ENCODE results near the gene FBXL17.

FBXL17 gene

GRCh38 chr5:108104448-108104847 lies 277.4 kb downstream of the FBXL17 start:
- peaks cover 18% of the 10 kb centered on the region for H3K4me1 ChIP-seq (ENCODE audit: control insufficient read depth, low read depth, low read length)
- H3K36me3 ChIP-seq (ENCODE audit: control insufficient read depth, low read depth, low read length): no peaks in the 10 kb centered on the region
- no peak overlapping the region for H3K4me3 ChIP-seq (ENCODE audit: low read length)
- H3K27ac ChIP-seq (ENCODE audit: low read length): no peak overlapping the region
- H3K9me3 ChIP-seq (ENCODE audit: control insufficient read depth, low read depth, low read length): no peaks in the 10 kb centered on the region
- no peaks in the 10 kb centered on the region for H3K27me3 ChIP-seq (ENCODE audit: control insufficient read depth, insufficient read depth, low read length)
- no peak overlapping the region for H3K9ac ChIP-seq (ENCODE audit: low read length)

- Histone ChIP-seq H3K36me3 (ENCODE audit: control insufficient read depth, low read depth, low read length) (no peaks in the 10 kb centered on the region), H3K9me3 (ENCODE audit: control insufficient read depth, low read depth, low read length) (no peaks in the 10 kb centered on the region), H3K27ac (ENCODE audit: low read length) (no peak overlapping the region), H3K9ac (ENCODE audit: low read length) (no peak overlapping the region), H3K27me3 (ENCODE audit: control insufficient read depth, insufficient read depth, low read length) (no peaks in the 10 kb centered on the region), H3K4me1 (ENCODE audit: control insufficient read depth, low read depth, low read length) (peaks cover 18% of the 10 kb centered on the region), H3K4me3 (ENCODE audit: low read length) (no peak overlapping the region)
Measured at GRCh38 chr5:108102463-108102862, 279.4 kb downstream of the FBXL17 start.

GRCh38 chr5:108101821-108102220 lies 280.1 kb downstream of the FBXL17 start:
- H3K4me3 ChIP-seq (ENCODE audit: low read length): no peak overlapping the region
- no peaks in the 10 kb centered on the region for H3K36me3 ChIP-seq (ENCODE audit: control insufficient read depth, low read depth, low read length)
- H3K4me1 ChIP-seq (ENCODE audit: control insufficient read depth, low read depth, low read length): peaks cover 18% of the 10 kb centered on the region
- H3K9ac ChIP-seq (ENCODE audit: low read length): no peak overlapping the region
- no peak overlapping the region for H3K27ac ChIP-seq (ENCODE audit: low read length)
- H3K27me3 ChIP-seq (ENCODE audit: control insufficient read depth, insufficient read depth, low read length): no peaks in the 10 kb centered on the region
- H3K9me3 ChIP-seq (ENCODE audit: control insufficient read depth, low read depth, low read length): no peaks in the 10 kb centered on the region

GRCh38 chr5:108101130-108101529 lies 280.8 kb downstream of the FBXL17 start:
- peaks cover 18% of the 10 kb centered on the region for H3K4me1 ChIP-seq (ENCODE audit: control insufficient read depth, low read depth, low read length)
- H3K36me3 ChIP-seq (ENCODE audit: control insufficient read depth, low read depth, low read length): no peaks in the 10 kb centered on the region
- no peak overlapping the region for H3K4me3 ChIP-seq (ENCODE audit: low read length)
- no peak overlapping the region for H3K9ac ChIP-seq (ENCODE audit: low read length)
- no peaks in the 10 kb centered on the region for H3K27me3 ChIP-seq (ENCODE audit: control insufficient read depth, insufficient read depth, low read length)
- H3K9me3 ChIP-seq (ENCODE audit: control insufficient read depth, low read depth, low read length): no peaks in the 10 kb centered on the region
- no peak overlapping the region for H3K27ac ChIP-seq (ENCODE audit: low read length)

- Histone ChIP-seq H3K4me1 (ENCODE audit: control insufficient read depth, low read depth, low read length) (peaks cover 22% of the 10 kb centered on the region), H3K27ac (ENCODE audit: low read length) (no peak overlapping the region)
Measured at GRCh38 chr5:108094800-108095199, 287.1 kb downstream of the FBXL17 start.

GRCh38 chr5:108093186-108093585 lies 288.7 kb downstream of the FBXL17 start:
- H3K36me3 ChIP-seq (ENCODE audit: control insufficient read depth, low read depth, low read length): no peaks in the 10 kb centered on the region
- no peaks in the 10 kb centered on the region for H3K9me3 ChIP-seq (ENCODE audit: control insufficient read depth, low read depth, low read length)
- no peak overlapping the region for H3K9ac ChIP-seq (ENCODE audit: low read length)
- no peak overlapping the region for H3K4me3 ChIP-seq (ENCODE audit: low read length)
- H3K27ac ChIP-seq (ENCODE audit: low read length): no peak overlapping the region
- H3K4me1 ChIP-seq (ENCODE audit: control insufficient read depth, low read depth, low read length): peaks cover 22% of the 10 kb centered on the region
- no peaks in the 10 kb centered on the region for H3K27me3 ChIP-seq (ENCODE audit: control insufficient read depth, insufficient read depth, low read length)

More at GRCh38 chr5:108094800-108095199, 287.1 kb downstream of the FBXL17 start:
- no peak overlapping the region for H3K4me3 ChIP-seq (ENCODE audit: low read length)
- H3K36me3 ChIP-seq (ENCODE audit: control insufficient read depth, low read depth, low read length): no peaks in the 10 kb centered on the region
- H3K9me3 ChIP-seq (ENCODE audit: control insufficient read depth, low read depth, low read length): no peaks in the 10 kb centered on the region
- no peaks in the 10 kb centered on the region for H3K27me3 ChIP-seq (ENCODE audit: control insufficient read depth, insufficient read depth, low read length)
- no peak overlapping the region for H3K9ac ChIP-seq (ENCODE audit: low read length)

- H3K4me1 ChIP-seq (ENCODE audit: control insufficient read depth, low read depth, low read length): peaks cover 22% of the 10 kb centered on the region
- no peak overlapping the region for H3K4me3 ChIP-seq (ENCODE audit: low read length)
- no peaks in the 10 kb centered on the region for H3K36me3 ChIP-seq (ENCODE audit: control insufficient read depth, low read depth, low read length)
- no peaks in the 10 kb centered on the region for H3K9me3 ChIP-seq (ENCODE audit: control insufficient read depth, low read depth, low read length)
- H3K27me3 ChIP-seq (ENCODE audit: control insufficient read depth, insufficient read depth, low read length): no peaks in the 10 kb centered on the region
- H3K27ac ChIP-seq (ENCODE audit: low read length): no peak overlapping the region
- H3K9ac ChIP-seq (ENCODE audit: low read length): no peak overlapping the region
Measured at GRCh38 chr5:108090946-108091345, 291.0 kb downstream of the FBXL17 start.

- no peaks in the 10 kb centered on the region for H3K27me3 ChIP-seq (ENCODE audit: control insufficient read depth, insufficient read depth, low read length)
- no peak overlapping the region for H3K4me3 ChIP-seq (ENCODE audit: low read length)
- no peak overlapping the region for H3K9ac ChIP-seq (ENCODE audit: low read length)
- H3K9me3 ChIP-seq (ENCODE audit: control insufficient read depth, low read depth, low read length): no peaks in the 10 kb centered on the region
- H3K36me3 ChIP-seq (ENCODE audit: control insufficient read depth, low read depth, low read length): no peaks in the 10 kb centered on the region
- peaks cover 42% of the 10 kb centered on the region for H3K4me1 ChIP-seq (ENCODE audit: control insufficient read depth, low read depth, low read length)
- no peak overlapping the region for H3K27ac ChIP-seq (ENCODE audit: low read length)
Measured at GRCh38 chr5:108084105-108084504, 297.8 kb downstream of the FBXL17 start.

GRCh38 chr5:108083232-108083631 lies 298.7 kb downstream of the FBXL17 start:
- Histone ChIP-seq H3K9ac (ENCODE audit: low read length) (no peak overlapping the region), H3K27me3 (ENCODE audit: control insufficient read depth, insufficient read depth, low read length) (no peaks in the 10 kb centered on the region), H3K36me3 (ENCODE audit: control insufficient read depth, low read depth, low read length) (no peaks in the 10 kb centered on the region), H3K9me3 (ENCODE audit: control insufficient read depth, low read depth, low read length) (no peaks in the 10 kb centered on the region), H3K4me1 (ENCODE audit: control insufficient read depth, low read depth, low read length) (peaks cover 49% of the 10 kb centered on the region), H3K4me3 (ENCODE audit: low read length) (no peak overlapping the region), H3K27ac (ENCODE audit: low read length) (no peak overlapping the region)

- Histone ChIP-seq H3K36me3 (ENCODE audit: control insufficient read depth, low read depth, low read length) (no peaks in the 10 kb centered on the region), H3K27ac (ENCODE audit: low read length) (no peak overlapping the region), H3K4me3 (ENCODE audit: low read length) (no peak overlapping the region), H3K9me3 (ENCODE audit: control insufficient read depth, low read depth, low read length) (no peaks in the 10 kb centered on the region), H3K4me1 (ENCODE audit: control insufficient read depth, low read depth, low read length) (peaks cover 64% of the 10 kb centered on the region), H3K9ac (ENCODE audit: low read length) (no peak overlapping the region), H3K27me3 (ENCODE audit: control insufficient read depth, insufficient read depth, low read length) (no peaks in the 10 kb centered on the region)
Measured at GRCh38 chr5:108081707-108082106, 300.2 kb downstream of the FBXL17 start.

- Histone ChIP-seq H3K27me3 (ENCODE audit: control insufficient read depth, insufficient read depth, low read length) (no peaks in the 10 kb centered on the region), H3K4me3 (ENCODE audit: low read length) (no peak overlapping the region), H3K27ac (ENCODE audit: low read length) (no peak overlapping the region), H3K36me3 (ENCODE audit: control insufficient read depth, low read depth, low read length) (no peaks in the 10 kb centered on the region), H3K9ac (ENCODE audit: low read length) (no peak overlapping the region), H3K9me3 (ENCODE audit: control insufficient read depth, low read depth, low read length) (no peaks in the 10 kb centered on the region), H3K4me1 (ENCODE audit: control insufficient read depth, low read depth, low read length) (peaks cover 66% of the 10 kb centered on the region)
Measured at GRCh38 chr5:108079753-108080152, 302.1 kb downstream of the FBXL17 start.

GRCh38 chr5:108078882-108079281 lies 303.0 kb downstream of the FBXL17 start:
- H3K9me3 ChIP-seq (ENCODE audit: control insufficient read depth, low read depth, low read length): no peaks in the 10 kb centered on the region
- H3K4me1 ChIP-seq (ENCODE audit: control insufficient read depth, low read depth, low read length): peaks cover 61% of the 10 kb centered on the region
- no peaks in the 10 kb centered on the region for H3K36me3 ChIP-seq (ENCODE audit: control insufficient read depth, low read depth, low read length)
- no peaks in the 10 kb centered on the region for H3K27me3 ChIP-seq (ENCODE audit: control insufficient read depth, insufficient read depth, low read length)
- H3K27ac ChIP-seq (ENCODE audit: low read length): no peak overlapping the region
- H3K4me3 ChIP-seq (ENCODE audit: low read length): no peak overlapping the region
- no peak overlapping the region for H3K9ac ChIP-seq (ENCODE audit: low read length)
